Trophoblast cell (in vitro differentiated cells and primary cell): ENCODE results near the gene PRXL2A.

ENCODE experiments used
- DNase-seq, 2 donors: peaks; one replicate each; pipeline ENCODE4 v3.0.0-alpha.2; 2016
- H2AFZ ChIP-seq: 2 replicates; pipeline ENCODE4 v1.6.1; 2013; ENCODE audit warnings: low read length, moderate library complexity, mild to moderate bottlenecking; ENCODE audit not compliant: insufficient read depth, poor library complexity
- H2AK5ac ChIP-seq: 2 replicates; pipeline ENCODE4 v1.6.1; 2013; ENCODE audit warnings: mild to moderate bottlenecking, low read length
- H2BK120ac ChIP-seq: 2 replicates; pipeline ENCODE4 v1.6.1; 2013; ENCODE audit warnings: low read length, mild to moderate bottlenecking, moderate library complexity; ENCODE audit not compliant: insufficient read depth, poor library complexity
- H2BK12ac ChIP-seq: 2 replicates; pipeline ENCODE4 v1.6.1; 2013; ENCODE audit warnings: mild to moderate bottlenecking, low read length, moderate library complexity
- H2BK5ac ChIP-seq: 2 replicates; pipeline ENCODE4 v1.6.1; 2013; ENCODE audit warnings: low read length, low read depth, moderate library complexity, mild to moderate bottlenecking; ENCODE audit not compliant: poor library complexity
- H3K14ac ChIP-seq: 2 replicates; pipeline ENCODE4 v1.6.1; 2013; ENCODE audit warnings: mild to moderate bottlenecking, low read length
- H3K18ac ChIP-seq: 2 replicates; pipeline ENCODE4 v1.6.1; 2013; ENCODE audit warnings: mild to moderate bottlenecking, low read length
- H3K23ac ChIP-seq: 2 replicates; pipeline ENCODE4 v1.6.1; 2013; ENCODE audit warnings: low read length
- H3K27ac ChIP-seq: 2 replicates; pipeline ENCODE4 v1.5.1; 2013; ENCODE audit warnings: low read depth, mild to moderate bottlenecking, inconsistent platforms, low read length, moderate library complexity
- H3K27me3 ChIP-seq: 2 replicates; pipeline ENCODE4 v1.6.1; 2013; ENCODE audit warnings: inconsistent platforms, mild to moderate bottlenecking, low read length, moderate library complexity; ENCODE audit not compliant: insufficient read depth
- H3K36me3 ChIP-seq, 2 experiments: 1 replicate in 1 of 2; 2 replicates in 1 of 2; pipeline ENCODE4 v1.6.1; 2013; ENCODE audit warnings: low read length in 2 of 2, mild to moderate bottlenecking in 2 of 2, moderate library complexity in 1 of 2; ENCODE audit not compliant: insufficient read depth in 2 of 2, control insufficient read depth in 1 of 2
- H3K4ac ChIP-seq: 2 replicates; pipeline ENCODE4 v1.6.1; 2013; ENCODE audit warnings: low read depth, mild to moderate bottlenecking, low read length, moderate library complexity
- H3K4me1 ChIP-seq, 2 experiments: 1 replicate in 1 of 2; 2 replicates in 1 of 2; pipeline ENCODE4 v1.6.1; 2013; ENCODE audit warnings: low read length in 2 of 2, mild to moderate bottlenecking in 2 of 2, moderate library complexity in 1 of 2; ENCODE audit not compliant: insufficient read depth in 2 of 2, control insufficient read depth in 1 of 2
- H3K4me2 ChIP-seq: 2 replicates; pipeline ENCODE4 v1.6.1; 2013; ENCODE audit warnings: inconsistent platforms, mild to moderate bottlenecking, low read length, moderate library complexity
- H3K4me3 ChIP-seq: 2 replicates; pipeline ENCODE4 v1.5.1; 2013; ENCODE audit warnings: mild to moderate bottlenecking, low read depth, low read length, inconsistent platforms
- H3K79me1 ChIP-seq: one replicate; pipeline ENCODE4 v1.6.1; 2013; ENCODE audit warnings: low read length
- H3K79me2 ChIP-seq: 2 replicates; pipeline ENCODE4 v1.6.1; 2013; ENCODE audit warnings: low read length, mild to moderate bottlenecking; ENCODE audit not compliant: control insufficient read depth, insufficient read depth, poor library complexity
- H3K9ac ChIP-seq: 2 replicates; pipeline ENCODE4 v1.6.1; 2013; ENCODE audit warnings: mild to moderate bottlenecking, low read length
- H3K9me3 ChIP-seq: 2 replicates; pipeline ENCODE4 v1.6.1; 2013; ENCODE audit warnings: low read depth, mild to moderate bottlenecking, control low read depth, inconsistent platforms, low read length; ENCODE audit not compliant: insufficient read depth
- H4K12ac ChIP-seq: 2 replicates; pipeline ENCODE4 v1.6.1; 2013; ENCODE audit warnings: low read depth, mild to moderate bottlenecking, low read length, moderate library complexity
- H4K8ac ChIP-seq: 2 replicates; pipeline ENCODE4 v1.6.1; 2013; ENCODE audit warnings: low read depth, mild to moderate bottlenecking, low read length, moderate library complexity
- H4K91ac ChIP-seq: one replicate; pipeline ENCODE4 v1.6.1; 2013; ENCODE audit warnings: low read depth, mild to moderate bottlenecking, low read length, moderate library complexity
- WGBS: extraction: QIAGEN DNeasy Blood & Tissue Kit; methylation state at CpG from one replicate; pipeline ENCODE4 v1.1.7; 2013; ENCODE audit warnings: missing lambda C conversion rate; ENCODE audit not compliant: insufficient read length, insufficient coverage; ENCODE audit errors: extremely low coverage; 5-methylcytosine and 5-hydroxymethylcytosine counted together

PRXL2A gene

DNA sequence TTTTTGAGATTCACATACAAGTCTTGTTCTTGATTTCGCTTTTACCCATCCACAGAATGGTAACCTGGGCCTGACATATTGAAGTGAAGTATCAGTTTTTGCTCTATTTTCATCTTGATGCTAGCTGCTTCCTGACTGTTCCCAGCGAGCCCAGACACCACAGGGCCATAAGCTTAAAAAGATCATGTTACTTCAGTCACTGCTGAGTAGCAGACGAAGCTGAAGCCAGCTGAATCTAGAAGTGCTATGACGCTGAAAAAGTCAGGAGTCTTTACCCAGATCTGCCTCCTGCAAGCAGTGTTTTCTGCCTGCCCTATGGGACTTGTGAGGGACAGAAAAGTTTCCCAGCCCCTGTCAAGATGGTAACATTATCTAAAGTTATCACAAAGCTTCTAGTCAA, 2.7 kb upstream of the PRXL2A start:
- H3K27ac ChIP-seq, result no peak overlapping the region
- H3K4me2 ChIP-seq, result no peak overlapping the region
- H4K12ac ChIP-seq, result no peak overlapping the region
- no peak overlapping the region for H2AFZ ChIP-seq
- H3K18ac ChIP-seq, result no peak overlapping the region
- H3K23ac ChIP-seq, result no peak overlapping the region
- H3K27me3 ChIP-seq, result no peaks in the 10 kb centered on the region
- H3K9me3 ChIP-seq, result no peaks in the 10 kb centered on the region
- H3K4me1 ChIP-seq, result peaks cover 10 to 11% of the 10 kb centered on the region in 2 experiments
- H3K79me2 ChIP-seq, result peaks cover 5% of the 10 kb centered on the region
- H3K4ac ChIP-seq, result no peak overlapping the region
- H4K8ac ChIP-seq, result no peak overlapping the region
- WGBS, result no CpG with 5 or more reads among the region's 4 CpGs
- DNase-seq, result no peak
- H2BK12ac ChIP-seq, result no peak overlapping the region
- H3K9ac ChIP-seq, result no peak overlapping the region
- H2BK120ac ChIP-seq, result no peak overlapping the region
- no peak overlapping the region for H2AK5ac ChIP-seq
- H2BK5ac ChIP-seq, result no peak overlapping the region
- H3K14ac ChIP-seq, result no peak overlapping the region
- no peak overlapping the region for H3K4me3 ChIP-seq
- no peak overlapping the region for H4K91ac ChIP-seq
- peaks cover 11% of the 10 kb centered on the region for H3K79me1 ChIP-seq
- H3K36me3 ChIP-seq, result no peaks in the 10 kb centered on the region

DNA sequence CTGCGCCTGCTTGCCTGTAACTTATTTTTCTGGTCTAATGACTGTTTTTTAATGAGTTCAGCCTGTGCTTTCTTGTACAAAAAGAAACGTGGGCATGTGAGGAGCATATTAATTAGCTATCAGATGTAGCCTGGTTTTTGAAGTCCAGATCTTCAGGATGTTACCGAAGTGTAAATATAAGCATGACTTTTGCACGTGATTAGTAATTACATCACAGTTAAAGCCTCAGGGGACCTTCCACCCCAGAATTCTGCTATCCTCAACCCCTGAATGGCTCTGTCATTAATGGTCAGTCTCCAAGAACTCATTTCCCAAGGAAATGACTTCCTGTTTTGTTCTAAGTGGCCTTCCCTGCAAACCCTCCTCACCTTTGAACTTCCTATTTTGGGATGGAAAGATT, 2.1 kb upstream of the PRXL2A start:
- Histone ChIP-seq H3K79me2 (peaks cover 5% of the 10 kb centered on the region), H3K79me1 (peaks cover 11% of the 10 kb centered on the region), H4K91ac (no peak overlapping the region), H3K4me3 (no peak overlapping the region), H3K23ac (no peak overlapping the region), H3K18ac (no peak overlapping the region), H2BK5ac (no peak overlapping the region), H3K27me3 (no peaks in the 10 kb centered on the region), H3K9ac (no peak overlapping the region), H2BK12ac (no peak overlapping the region), H2AFZ (no peak overlapping the region), H3K4ac (no peak overlapping the region), H3K36me3 (no peaks in the 10 kb centered on the region), H2BK120ac (no peak overlapping the region), H3K9me3 (no peaks in the 10 kb centered on the region), H2AK5ac (no peak overlapping the region), H3K14ac (no peak overlapping the region), H3K4me2 (no peak overlapping the region), H3K27ac (no peak overlapping the region), H4K12ac (no peak overlapping the region), H4K8ac (no peak overlapping the region), H3K4me1 (peaks cover 14 to 16% of the 10 kb centered on the region in 2 experiments)
- no CpG with 5 or more reads among the region's 4 CpGs for WGBS
- DNase-seq, result no peak

- no peak overlapping the region for H2BK5ac ChIP-seq
- peak overlapping the region; percentile 47 for H3K9ac ChIP-seq
- H2AFZ ChIP-seq, result peak overlapping the region; percentile 72
- no peak overlapping the region for H2BK12ac ChIP-seq
- H3K4ac ChIP-seq, result no peak overlapping the region
- H3K79me1 ChIP-seq, result peaks cover 11% of the 10 kb centered on the region
- no peak overlapping the region for H2AK5ac ChIP-seq
- H3K9me3 ChIP-seq, result no peaks in the 10 kb centered on the region
- peak overlapping the region; percentile 85 for H3K4me2 ChIP-seq
- peak overlapping the region; percentile 29 for H2BK120ac ChIP-seq
- H3K18ac ChIP-seq, result no peak overlapping the region
- H4K8ac ChIP-seq, result peak overlapping the region; percentile 87
- H3K4me1 ChIP-seq, result peaks cover 17 to 19% of the 10 kb centered on the region in 2 experiments
- H3K36me3 ChIP-seq, result no peaks in the 10 kb centered on the region
- no peaks in the 10 kb centered on the region for H3K27me3 ChIP-seq
- peak overlapping the region; percentile 67 for H4K91ac ChIP-seq
- H3K27ac ChIP-seq, result no peak overlapping the region
- H3K4me3 ChIP-seq, result peak overlapping the region; percentile 82
- no peak overlapping the region for H4K12ac ChIP-seq
- H3K14ac ChIP-seq, result peak overlapping the region; percentile 63
- WGBS, result no CpG with 5 or more reads among the region's 16 CpGs
- no peak for DNase-seq
- no peak overlapping the region for H3K23ac ChIP-seq
- H3K79me2 ChIP-seq, result peaks cover 5% of the 10 kb centered on the region
Observed at GRCh38 chr10:80407812-80408241, 524 bp upstream of the PRXL2A start.

DNA sequence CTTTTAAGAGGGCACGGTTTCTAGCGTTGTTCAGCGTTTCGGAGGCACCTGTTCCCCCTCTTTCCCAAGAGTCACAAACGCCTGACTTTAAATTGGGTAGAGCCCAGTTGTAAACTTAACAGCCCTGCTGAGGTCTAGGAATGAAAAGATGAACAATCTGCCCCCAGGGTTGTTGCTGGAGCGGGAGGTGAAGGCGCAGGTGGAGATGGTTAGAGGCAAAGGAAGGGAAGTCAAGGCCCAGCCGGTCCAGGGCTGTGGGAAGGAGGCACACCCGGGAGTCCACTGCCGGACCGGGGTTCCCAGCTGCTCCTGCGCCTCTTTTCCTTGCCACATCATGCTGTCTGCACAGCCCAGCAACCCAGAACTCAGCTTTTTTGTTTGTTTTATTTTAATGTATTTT, 770 bp downstream of the PRXL2A start:
- Histone ChIP-seq H3K27ac (no peak overlapping the region), H3K36me3 (no peaks in the 10 kb centered on the region), H3K79me2 (peaks cover 5% of the 10 kb centered on the region), H2BK120ac (no peak overlapping the region), H3K4me2 (peak overlapping the region; percentile 85), H2BK12ac (no peak overlapping the region), H2AK5ac (no peak overlapping the region), H3K18ac (peak overlapping the region; percentile 98), H3K27me3 (no peaks in the 10 kb centered on the region), H3K4ac (peak overlapping the region; percentile 89), H2BK5ac (no peak overlapping the region), H3K4me3 (peak overlapping the region; percentile 82), H3K4me1 (peaks cover 24 to 29% of the 10 kb centered on the region in 2 experiments), H3K9me3 (no peaks in the 10 kb centered on the region), H2AFZ (peak overlapping the region; percentile 95), H4K91ac (peak overlapping the region; percentile 97), H3K14ac (peak overlapping the region; percentile 95), H3K79me1 (peaks cover 11% of the 10 kb centered on the region), H3K9ac (peak overlapping the region; percentile 84), H4K12ac (peak overlapping the region; percentile 87), H3K23ac (no peak overlapping the region), H4K8ac (no peak overlapping the region)
- peak in 1 of 2 donors; percentile 54 for DNase-seq
- WGBS, result no CpG with 5 or more reads among the region's 12 CpGs
